Measurements from ENCODE around the gene COTL1.

Gene COTL1

GRCh38 chr16:84592718-84593117 is 25.2 kb downstream of the COTL1 start:
- Histone ChIP-seq H3K27me3 (replicated peaks in 2 of 5; ENCODE audit: control insufficient read depth in 4 of 5, insufficient read depth in 5 of 5, low read length in 4 of 5) (no peaks in the 10 kb centered on the region), H3K4me3 (ENCODE audit: control insufficient read depth in 1 of 7, extremely low read depth in 1 of 7, insufficient read depth in 4 of 7, low read depth in 2 of 7, low read length in 6 of 7) (no peak overlapping the region), H3K9me3 (ENCODE audit: control extremely low read depth in 1 of 5, control insufficient read depth in 4 of 5, insufficient read depth in 2 of 5, low read depth in 1 of 5, low read length in 4 of 5) (no peaks in the 10 kb centered on the region), H3K36me3 (ENCODE audit: control insufficient read depth in 4 of 4, insufficient read depth in 4 of 4, low read length in 3 of 4) (peaks cover 0 to 19% (median 3%) of the 10 kb centered on the region in 4 experiments), H3K27ac (ENCODE audit: insufficient read depth in 1 of 2, low read depth in 1 of 2, low read length in 2 of 2, poor library complexity in 1 of 2, severe bottlenecking in 2 of 2) (no peak overlapping the region), H3K4me1 (ENCODE audit: control extremely low read depth in 1 of 4, control insufficient read depth in 4 of 4, insufficient read depth in 4 of 4, low read length in 3 of 4) (peaks cover 0 to 14% (median 10%) of the 10 kb centered on the region in 4 experiments)
- no peak for DNase-seq
- ChIA-PET POLR2A (no interaction called here), CTCF (interaction anchor here (1.2 to 1.4 kb wide), 3 partner anchors 9 to 161 kb away, joined by 3 read pairs; no protein-coding TSS in a partner anchor)
- WGBS (ENCODE audit: insufficient coverage) = 93% methylated on average over 11 of the region's 11 CpGs

- H3K4me3 ChIP-seq (ENCODE audit: control insufficient read depth in 1 of 7, extremely low read depth in 1 of 7, insufficient read depth in 4 of 7, low read depth in 2 of 7, low read length in 6 of 7) = no peak overlapping the region
- no peak for DNase-seq
- H3K9me3 ChIP-seq (ENCODE audit: control extremely low read depth in 1 of 5, control insufficient read depth in 4 of 5, insufficient read depth in 2 of 5, low read depth in 1 of 5, low read length in 4 of 5) = no peaks in the 10 kb centered on the region
- 98% methylated on average over 23 of the region's 24 CpGs for WGBS (ENCODE audit: insufficient coverage)
- H3K27me3 ChIP-seq (replicated peaks in 2 of 5; ENCODE audit: control insufficient read depth in 4 of 5, insufficient read depth in 5 of 5, low read length in 4 of 5) = no peaks in the 10 kb centered on the region
- no peaks in the 10 kb centered on the region for H3K4me1 ChIP-seq (ENCODE audit: control extremely low read depth in 1 of 4, control insufficient read depth in 4 of 4, insufficient read depth in 4 of 4, low read length in 3 of 4)
- CTCF ChIA-PET = interaction anchor here (1.3 kb wide), 1 partner anchor 10 kb away, joined by 3 read pairs; no protein-coding TSS in a partner anchor
- peaks cover 0 to 25% (median 3%) of the 10 kb centered on the region in 4 experiments for H3K36me3 ChIP-seq (ENCODE audit: control insufficient read depth in 4 of 4, insufficient read depth in 4 of 4, low read length in 3 of 4)
- POLR2A ChIA-PET = no interaction called here
- no peak overlapping the region for H3K27ac ChIP-seq (ENCODE audit: insufficient read depth in 1 of 2, low read depth in 1 of 2, low read length in 2 of 2, poor library complexity in 1 of 2, severe bottlenecking in 2 of 2)
Observed at GRCh38 chr16:84589975-84590719, 27.7 kb downstream of the COTL1 start.

GRCh38 chr16:84588991-84589390 is 28.9 kb downstream of the COTL1 start:
- no peaks in the 10 kb centered on the region for H3K27me3 ChIP-seq (replicated peaks in 2 of 5; ENCODE audit: control insufficient read depth in 4 of 5, insufficient read depth in 5 of 5, low read length in 4 of 5)
- no peak overlapping the region for H3K4me3 ChIP-seq (ENCODE audit: control insufficient read depth in 1 of 7, extremely low read depth in 1 of 7, insufficient read depth in 4 of 7, low read depth in 2 of 7, low read length in 6 of 7)
- no peaks in the 10 kb centered on the region for H3K4me1 ChIP-seq (ENCODE audit: control extremely low read depth in 1 of 4, control insufficient read depth in 4 of 4, insufficient read depth in 4 of 4, low read length in 3 of 4)
- H3K9me3 ChIP-seq (ENCODE audit: control extremely low read depth in 1 of 5, control insufficient read depth in 4 of 5, insufficient read depth in 2 of 5, low read depth in 1 of 5, low read length in 4 of 5) = no peaks in the 10 kb centered on the region
- CTCF ChIA-PET = interaction anchor here (1.2 to 1.3 kb wide), 2 partner anchors 12 to 75 kb away, joined by 3 read pairs; no protein-coding TSS in a partner anchor
- WGBS (ENCODE audit: insufficient coverage) = 100% methylated on average over 8 of the region's 8 CpGs
- peaks cover 0 to 24% (median 3%) of the 10 kb centered on the region in 4 experiments for H3K36me3 ChIP-seq (ENCODE audit: control insufficient read depth in 4 of 4, insufficient read depth in 4 of 4, low read length in 3 of 4)
- no peak for DNase-seq
- no peak overlapping the region for H3K27ac ChIP-seq (ENCODE audit: insufficient read depth in 1 of 2, low read depth in 1 of 2, low read length in 2 of 2, poor library complexity in 1 of 2, severe bottlenecking in 2 of 2)
- POLR2A ChIA-PET = no interaction called here

- ChIA-PET POLR2A (interaction anchor here (1.5 kb wide), 1 partner anchor 12 kb away, joined by 3 read pairs; no protein-coding TSS in a partner anchor), CTCF (no interaction called here)
- Histone ChIP-seq H3K27ac (ENCODE audit: insufficient read depth in 1 of 2, low read depth in 1 of 2, low read length in 2 of 2, poor library complexity in 1 of 2, severe bottlenecking in 2 of 2) (no peak overlapping the region), H3K9me3 (ENCODE audit: control extremely low read depth in 1 of 5, control insufficient read depth in 4 of 5, insufficient read depth in 2 of 5, low read depth in 1 of 5, low read length in 4 of 5) (no peaks in the 10 kb centered on the region), H3K36me3 (ENCODE audit: control insufficient read depth in 4 of 4, insufficient read depth in 4 of 4, low read length in 3 of 4) (peaks cover 0 to 26% (median 3%) of the 10 kb centered on the region in 4 experiments), H3K4me1 (ENCODE audit: control extremely low read depth in 1 of 4, control insufficient read depth in 4 of 4, insufficient read depth in 4 of 4, low read length in 3 of 4) (no peaks in the 10 kb centered on the region), H3K4me3 (ENCODE audit: control insufficient read depth in 1 of 7, extremely low read depth in 1 of 7, insufficient read depth in 4 of 7, low read depth in 2 of 7, low read length in 6 of 7) (no peak overlapping the region), H3K27me3 (replicated peaks in 2 of 5; ENCODE audit: control insufficient read depth in 4 of 5, insufficient read depth in 5 of 5, low read length in 4 of 5) (no peaks in the 10 kb centered on the region)
- 95% methylated on average over 8 of the region's 10 CpGs for WGBS (ENCODE audit: insufficient coverage)
- no peak for DNase-seq
Observed at GRCh38 chr16:84585886-84586285, 32.0 kb downstream of the COTL1 start.

- H3K27me3 ChIP-seq (replicated peaks in 2 of 5; ENCODE audit: control insufficient read depth in 4 of 5, insufficient read depth in 5 of 5, low read length in 4 of 5) = no peaks in the 10 kb centered on the region
- POLR2A ChIA-PET = interaction anchor here (1.5 kb wide), 1 partner anchor 12 kb away, joined by 3 read pairs; no protein-coding TSS in a partner anchor
- no peaks in the 10 kb centered on the region for H3K4me1 ChIP-seq (ENCODE audit: control extremely low read depth in 1 of 4, control insufficient read depth in 4 of 4, insufficient read depth in 4 of 4, low read length in 3 of 4)
- no peak overlapping the region for H3K27ac ChIP-seq (ENCODE audit: insufficient read depth in 1 of 2, low read depth in 1 of 2, low read length in 2 of 2, poor library complexity in 1 of 2, severe bottlenecking in 2 of 2)
- 83% methylated on average over 4 of the region's 6 CpGs for whole genome bisulfite sequencing (ENCODE audit: insufficient coverage)
- H3K36me3 ChIP-seq (ENCODE audit: control insufficient read depth in 4 of 4, insufficient read depth in 4 of 4, low read length in 3 of 4) = peaks cover 0 to 25% (median 3%) of the 10 kb centered on the region in 4 experiments
- H3K9me3 ChIP-seq (ENCODE audit: control extremely low read depth in 1 of 5, control insufficient read depth in 4 of 5, insufficient read depth in 2 of 5, low read depth in 1 of 5, low read length in 4 of 5) = no peaks in the 10 kb centered on the region
- CTCF ChIA-PET = no interaction called here
- DNase-seq = no peak
- H3K4me3 ChIP-seq (ENCODE audit: control insufficient read depth in 1 of 7, extremely low read depth in 1 of 7, insufficient read depth in 4 of 7, low read depth in 2 of 7, low read length in 6 of 7) = no peak overlapping the region
Observed at GRCh38 chr16:84585467-84585866, 32.4 kb downstream of the COTL1 start.

- Histone ChIP-seq H3K36me3 (ENCODE audit: control insufficient read depth in 4 of 4, insufficient read depth in 4 of 4, low read length in 3 of 4) (peaks cover 0 to 17% (median 2%) of the 10 kb centered on the region in 4 experiments), H3K4me1 (ENCODE audit: control extremely low read depth in 1 of 4, control insufficient read depth in 4 of 4, insufficient read depth in 4 of 4, low read length in 3 of 4) (no peaks in the 10 kb centered on the region), H3K27ac (ENCODE audit: insufficient read depth in 1 of 2, low read depth in 1 of 2, low read length in 2 of 2, poor library complexity in 1 of 2, severe bottlenecking in 2 of 2) (no peak overlapping the region), H3K27me3 (replicated peaks in 2 of 5; ENCODE audit: control insufficient read depth in 4 of 5, insufficient read depth in 5 of 5, low read length in 4 of 5) (no peaks in the 10 kb centered on the region), H3K9me3 (ENCODE audit: control extremely low read depth in 1 of 5, control insufficient read depth in 4 of 5, insufficient read depth in 2 of 5, low read depth in 1 of 5, low read length in 4 of 5) (no peaks in the 10 kb centered on the region), H3K4me3 (ENCODE audit: control insufficient read depth in 1 of 7, extremely low read depth in 1 of 7, insufficient read depth in 4 of 7, low read depth in 2 of 7, low read length in 6 of 7) (no peak overlapping the region)
- CTCF ChIA-PET = no interaction called here
- WGBS (ENCODE audit: insufficient coverage) = 98% methylated on average over 5 of the region's 6 CpGs
- POLR2A ChIA-PET = interaction anchor here (1.5 kb wide), 1 partner anchor 13 kb away, joined by 3 read pairs; no protein-coding TSS in a partner anchor
- no peak for DNase-seq
Observed at GRCh38 chr16:84584678-84585077, 33.2 kb downstream of the COTL1 start.

GRCh38 chr16:84583995-84584394 is 33.9 kb downstream of the COTL1 start:
- 88% methylated on average over 15 of the region's 15 CpGs for WGBS (ENCODE audit: insufficient coverage)
- ChIA-PET CTCF (interaction anchor here (1.0 kb wide), 1 partner anchor 17 kb away, joined by 4 read pairs; no protein-coding TSS in a partner anchor), POLR2A (no interaction called here)
- Histone ChIP-seq H3K27ac (ENCODE audit: insufficient read depth in 1 of 2, low read depth in 1 of 2, low read length in 2 of 2, poor library complexity in 1 of 2, severe bottlenecking in 2 of 2) (no peak overlapping the region), H3K4me1 (ENCODE audit: control extremely low read depth in 1 of 4, control insufficient read depth in 4 of 4, insufficient read depth in 4 of 4, low read length in 3 of 4) (no peaks in the 10 kb centered on the region), H3K4me3 (ENCODE audit: control insufficient read depth in 1 of 7, extremely low read depth in 1 of 7, insufficient read depth in 4 of 7, low read depth in 2 of 7, low read length in 6 of 7) (no peak overlapping the region), H3K36me3 (ENCODE audit: control insufficient read depth in 4 of 4, insufficient read depth in 4 of 4, low read length in 3 of 4) (peaks cover 0 to 10% (median under 1%) of the 10 kb centered on the region in 4 experiments), H3K27me3 (replicated peaks in 2 of 5; ENCODE audit: control insufficient read depth in 4 of 5, insufficient read depth in 5 of 5, low read length in 4 of 5) (no peaks in the 10 kb centered on the region), H3K9me3 (ENCODE audit: control extremely low read depth in 1 of 5, control insufficient read depth in 4 of 5, insufficient read depth in 2 of 5, low read depth in 1 of 5, low read length in 4 of 5) (no peaks in the 10 kb centered on the region)
- DNase-seq = no peak

Measured in common myeloid progenitor, CD34-positive (primary cell).